Upper lobe of left lung (tissue), 4 donors: ENCODE data around the gene AOC3.

Source experiments
- POLR2A ChIP-seq, 4 donors: fragments of 450-650 bp; IDR thresholded peaks; one replicate each; pipeline ENCODE4 v1.5.1; 2016 to 2017; ENCODE audit warnings: antibody characterized with exemption in 4 of 4, mild to moderate bottlenecking in 2 of 4
- TF ChIP-seq, protein P1 (sequence below), 6 experiments: fragments of 450-650 bp in 4 of 6; fragments of 200-600 bp in 2 of 6; sonication (generic) in 2 of 6; IDR thresholded peaks; one replicate each; pipeline ENCODE4 v1.5.1; 2016 to 2019; ENCODE audit warnings: antibody characterized with exemption in 6 of 6

GRCh38 chr17:42878924-42879595 is 28.1 kb downstream of the AOC3 start:
- TF ChIP-seq, protein P1, sequence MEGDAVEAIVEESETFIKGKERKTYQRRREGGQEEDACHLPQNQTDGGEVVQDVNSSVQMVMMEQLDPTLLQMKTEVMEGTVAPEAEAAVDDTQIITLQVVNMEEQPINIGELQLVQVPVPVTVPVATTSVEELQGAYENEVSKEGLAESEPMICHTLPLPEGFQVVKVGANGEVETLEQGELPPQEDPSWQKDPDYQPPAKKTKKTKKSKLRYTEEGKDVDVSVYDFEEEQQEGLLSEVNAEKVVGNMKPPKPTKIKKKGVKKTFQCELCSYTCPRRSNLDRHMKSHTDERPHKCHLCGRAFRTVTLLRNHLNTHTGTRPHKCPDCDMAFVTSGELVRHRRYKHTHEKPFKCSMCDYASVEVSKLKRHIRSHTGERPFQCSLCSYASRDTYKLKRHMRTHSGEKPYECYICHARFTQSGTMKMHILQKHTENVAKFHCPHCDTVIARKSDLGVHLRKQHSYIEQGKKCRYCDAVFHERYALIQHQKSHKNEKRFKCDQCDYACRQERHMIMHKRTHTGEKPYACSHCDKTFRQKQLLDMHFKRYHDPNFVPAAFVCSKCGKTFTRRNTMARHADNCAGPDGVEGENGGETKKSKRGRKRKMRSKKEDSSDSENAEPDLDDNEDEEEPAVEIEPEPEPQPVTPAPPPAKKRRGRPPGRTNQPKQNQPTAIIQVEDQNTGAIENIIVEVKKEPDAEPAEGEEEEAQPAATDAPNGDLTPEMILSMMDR (IDR thresholded peaks at IDR 0.05): no peak
- TF ChIP-seq POLR2A (IDR thresholded peaks at IDR 0.05): no peak
